Caco-2 (cell line): ENCODE results near the gene SIX3. TPM values are rescaled to one million over a fixed set of nuclear protein-coding genes. Genes with fewer than 3 reads are reported as not detected.

ENCODE experiments used
- BruUV-seq: library from RNA; stranded (reverse); fragments of 400-500 nt; replicated peaks from 2 replicates; lab custom pipeline; 2021; lab: Mats Ljungman, UMichigan
- CTCF ChIA-PET: fragments of 300-600 bp; sonication (Branson Sonifier 250); formaldehyde crosslinking; loops from one replicate; lab custom pipeline; 2022; ENCODE audit warnings: antibody characterized with exemption; lab: Charles Lee
- POLR2A ChIA-PET: fragments of 300-600 bp; sonication (Branson Sonifier 250); formaldehyde crosslinking; loops from one replicate; lab custom pipeline; 2022; ENCODE audit warnings: antibody characterized with exemption; lab: Charles Lee
- DNase-seq, 2 experiments: peaks; one replicate each; pipeline versions ENCODE4 v3.0.0 to v3.0.0-alpha.2; 2020 to 2022
- H3K27me3 ChIP-seq: replicated peaks from 2 replicates; pipeline ENCODE4 v1.6.0; 2011; ENCODE audit warnings: low read length; ENCODE audit not compliant: control insufficient read depth, insufficient read depth
- H3K36me3 ChIP-seq: 2 replicates; pipeline ENCODE4 v1.5.1; 2011; ENCODE audit warnings: low read length; ENCODE audit not compliant: control insufficient read depth, insufficient read depth
- H3K4me1 ChIP-seq: fragments of 250-450 bp; sonication (Bioruptor Pico); 2 replicates; pipeline ENCODE4 v1.5.1; 2020; ENCODE audit warnings: mild to moderate bottlenecking
- H3K4me3 ChIP-seq: 2 replicates; pipeline ENCODE4 v1.5.1; 2011; ENCODE audit warnings: low read depth, mild to moderate bottlenecking, control low read depth, low read length
- H3K9me3 ChIP-seq: fragments of 250-450 bp; sonication (Bioruptor Pico); 2 replicates; pipeline ENCODE4 v1.5.1; 2020; ENCODE audit warnings: mild to moderate bottlenecking, moderate library complexity
- H3K27ac Mint-ChIP-seq: one replicate; pipeline ENCODE4 v1.8.0; 2022; ENCODE audit warnings: mixed read lengths; ENCODE audit not compliant: unreplicated experiment
- H3K27me3 Mint-ChIP-seq: one replicate; pipeline ENCODE4 v1.8.0; 2022; ENCODE audit warnings: mixed read lengths; ENCODE audit not compliant: insufficient read depth, unreplicated experiment
- H3K36me3 Mint-ChIP-seq: one replicate; pipeline ENCODE4 v1.8.0; 2022; ENCODE audit warnings: mild to moderate bottlenecking, mixed read lengths; ENCODE audit not compliant: insufficient read depth, unreplicated experiment
- H3K4me1 Mint-ChIP-seq: one replicate; pipeline ENCODE4 v1.8.0; 2022; ENCODE audit warnings: low read depth, mixed read lengths; ENCODE audit not compliant: unreplicated experiment
- H3K4me3 Mint-ChIP-seq: one replicate; pipeline ENCODE4 v1.8.0; 2022; ENCODE audit warnings: mild to moderate bottlenecking, moderate library complexity, mixed read lengths; ENCODE audit not compliant: unreplicated experiment
- H3K9me3 Mint-ChIP-seq: one replicate; pipeline ENCODE4 v1.8.0; 2022; ENCODE audit warnings: mixed read lengths; ENCODE audit not compliant: unreplicated experiment
- intact Hi-C: fragments of 100-400 bp; cut with micrococcal nuclease; formaldehyde crosslinking; loops from one replicate; pipeline ENCODE4 v1.10.0; 2022; ENCODE audit not compliant: unreplicated experiment
- total RNA-seq: library from RNA; stranded (reverse); gene quantifications from 2 replicates; pipeline ENCODE4 v1.2.3, GENCODE V29; 2022
- TF ChIP-seq, protein P1 (sequence below), 2 experiments: fragments of 200-600 bp in 1 of 2; IDR thresholded peaks; 1 replicate in 1 of 2; 2 replicates in 1 of 2; pipeline versions ENCODE4 v1.5.1 to v1.8.0; 2011 to 2022; ENCODE audit warnings: antibody characterized with exemption in 1 of 2, control low read depth in 1 of 2, inconsistent platforms in 1 of 2, low read depth in 1 of 2, low read length in 1 of 2, mild to moderate bottlenecking in 1 of 2, moderate library complexity in 1 of 2; ENCODE audit not compliant: insufficient read depth in 1 of 2, severe bottlenecking in 1 of 2, unreplicated experiment in 1 of 2

The SIX3 gene
- total RNA-seq, 1 experiment from 2014 or later, result not detected

DNA sequence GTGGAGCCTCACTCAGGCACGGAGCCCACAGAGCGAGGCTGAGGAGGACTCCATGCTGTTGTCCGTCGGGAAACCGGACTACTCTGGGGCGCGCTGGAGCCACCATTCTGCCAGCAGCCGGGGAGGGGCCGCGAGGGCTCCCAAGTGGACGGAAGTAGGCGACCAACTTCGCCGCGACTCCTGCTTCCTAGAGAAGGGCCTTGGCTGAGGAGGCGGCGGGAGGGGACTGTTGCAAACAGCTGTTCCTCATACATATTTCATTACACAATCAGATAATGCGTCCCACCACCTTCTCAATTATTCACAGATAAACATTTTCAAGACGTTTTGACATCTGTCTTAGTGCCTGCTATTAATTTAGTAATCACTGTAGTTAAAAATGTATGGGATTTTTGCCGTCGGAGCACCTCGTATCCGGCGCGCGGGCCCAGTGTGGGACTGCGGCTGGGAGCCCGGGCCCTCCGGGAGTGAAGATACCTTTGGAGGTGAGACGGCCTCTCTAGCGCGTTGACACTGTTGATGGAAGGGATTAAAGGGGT lies 11.7 kb upstream of the SIX3 start:
- BruUV-seq, result no TSS peak
- H3K36me3 ChIP-seq, result no peaks in the 10 kb centered on the region
- ChIA-PET POLR2A (no interaction called here), CTCF (no interaction called here)
- Mint-ChIP-seq H3K4me3 (no peak overlapping the region), H3K27ac (no peak overlapping the region), H3K4me1 (no peaks in the 10 kb centered on the region), H3K36me3 (no peaks in the 10 kb centered on the region), H3K27me3 (peaks cover 9% of the 10 kb centered on the region), H3K9me3 (no peaks in the 10 kb centered on the region)
- TF ChIP-seq, protein P1, sequence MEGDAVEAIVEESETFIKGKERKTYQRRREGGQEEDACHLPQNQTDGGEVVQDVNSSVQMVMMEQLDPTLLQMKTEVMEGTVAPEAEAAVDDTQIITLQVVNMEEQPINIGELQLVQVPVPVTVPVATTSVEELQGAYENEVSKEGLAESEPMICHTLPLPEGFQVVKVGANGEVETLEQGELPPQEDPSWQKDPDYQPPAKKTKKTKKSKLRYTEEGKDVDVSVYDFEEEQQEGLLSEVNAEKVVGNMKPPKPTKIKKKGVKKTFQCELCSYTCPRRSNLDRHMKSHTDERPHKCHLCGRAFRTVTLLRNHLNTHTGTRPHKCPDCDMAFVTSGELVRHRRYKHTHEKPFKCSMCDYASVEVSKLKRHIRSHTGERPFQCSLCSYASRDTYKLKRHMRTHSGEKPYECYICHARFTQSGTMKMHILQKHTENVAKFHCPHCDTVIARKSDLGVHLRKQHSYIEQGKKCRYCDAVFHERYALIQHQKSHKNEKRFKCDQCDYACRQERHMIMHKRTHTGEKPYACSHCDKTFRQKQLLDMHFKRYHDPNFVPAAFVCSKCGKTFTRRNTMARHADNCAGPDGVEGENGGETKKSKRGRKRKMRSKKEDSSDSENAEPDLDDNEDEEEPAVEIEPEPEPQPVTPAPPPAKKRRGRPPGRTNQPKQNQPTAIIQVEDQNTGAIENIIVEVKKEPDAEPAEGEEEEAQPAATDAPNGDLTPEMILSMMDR (IDR thresholded peaks at IDR 0.05; ENCODE audit: insufficient read depth in 1 of 2, low read depth in 1 of 2, low read length in 1 of 2, severe bottlenecking in 1 of 2, unreplicated experiment in 1 of 2), result no peak
- H3K27me3 ChIP-seq, result no peaks in the 10 kb centered on the region; the same call in 1 of the 2 replicates
- H3K9me3 ChIP-seq, result no peaks in the 10 kb centered on the region
- no peak overlapping the region for H3K4me3 ChIP-seq
- H3K4me1 ChIP-seq, result 0 out of 2 replicates have a peak, but pooled peaks cover under 1% of the 10 kb centered on the region
- intact Hi-C loops, result no loop called here
- no peak for DNase-seq

DNA sequence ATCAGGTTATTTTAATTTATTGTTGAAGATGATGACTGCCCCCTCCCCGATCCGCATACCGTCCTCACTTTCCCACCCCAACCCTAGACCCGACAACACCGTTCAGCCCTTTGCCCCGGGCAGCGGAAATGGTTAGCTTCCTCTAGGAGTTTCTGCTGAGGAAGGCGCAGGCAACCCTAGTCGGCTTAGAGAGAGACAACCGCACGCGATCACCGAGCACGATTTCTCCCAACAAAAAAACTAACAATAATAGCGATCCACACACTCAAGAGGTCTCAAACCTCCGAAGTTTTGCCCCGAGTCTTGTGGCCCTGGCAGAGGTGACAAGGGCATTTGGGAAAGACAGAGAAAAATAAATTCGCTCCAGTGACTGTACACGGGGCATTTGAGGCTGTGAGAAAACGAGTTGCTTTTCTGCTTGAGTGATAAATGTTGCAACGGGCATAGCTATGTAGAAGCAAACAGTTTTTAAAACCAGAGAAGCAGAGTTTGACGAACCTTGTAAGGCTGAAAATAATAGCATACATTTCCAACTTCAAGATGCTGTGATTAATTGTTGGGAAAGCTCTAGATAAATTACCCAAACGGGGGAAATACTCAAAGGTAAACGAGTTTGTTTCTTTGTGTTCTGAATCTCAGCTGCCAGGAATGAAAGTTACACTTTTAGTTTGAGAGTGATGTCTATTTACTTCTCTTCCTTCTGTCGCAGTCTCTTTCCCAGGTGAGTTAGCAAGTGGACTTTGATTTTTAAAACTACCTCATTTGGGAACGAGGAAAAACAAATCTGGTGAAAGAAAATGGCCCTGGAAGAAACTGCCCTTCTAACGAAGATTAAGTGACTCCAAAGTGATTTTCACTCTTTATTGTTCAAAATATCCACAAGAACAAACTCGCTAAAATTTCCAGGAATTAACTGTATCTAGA lies 11.0 kb upstream of the SIX3 start:
- POLR2A ChIA-PET, result no interaction called here
- H3K4me3 ChIP-seq, result no peak overlapping the region
- intact Hi-C loops, result no loop called here
- no peaks in the 10 kb centered on the region for H3K36me3 ChIP-seq
- Mint-ChIP-seq H3K4me3 (no peak overlapping the region), H3K27ac (no peak overlapping the region), H3K27me3 (peaks cover 7% of the 10 kb centered on the region), H3K9me3 (no peaks in the 10 kb centered on the region), H3K36me3 (no peaks in the 10 kb centered on the region), H3K4me1 (no peaks in the 10 kb centered on the region)
- peak in 1 of 2 experiments; percentile 12 for DNase-seq
- H3K27me3 ChIP-seq, result no peaks in the 10 kb centered on the region; the same call in 1 of the 2 replicates
- BruUV-seq, result no TSS peak
- H3K9me3 ChIP-seq, result no peaks in the 10 kb centered on the region
- CTCF ChIA-PET, result no interaction called here
- H3K4me1 ChIP-seq, result 0 out of 2 replicates have a peak, but pooled peaks cover 3% of the 10 kb centered on the region
- TF ChIP-seq, protein P1 (IDR thresholded peaks at IDR 0.05; ENCODE audit: insufficient read depth in 1 of 2, low read depth in 1 of 2, low read length in 1 of 2, severe bottlenecking in 1 of 2, unreplicated experiment in 1 of 2), result no peak

DNA sequence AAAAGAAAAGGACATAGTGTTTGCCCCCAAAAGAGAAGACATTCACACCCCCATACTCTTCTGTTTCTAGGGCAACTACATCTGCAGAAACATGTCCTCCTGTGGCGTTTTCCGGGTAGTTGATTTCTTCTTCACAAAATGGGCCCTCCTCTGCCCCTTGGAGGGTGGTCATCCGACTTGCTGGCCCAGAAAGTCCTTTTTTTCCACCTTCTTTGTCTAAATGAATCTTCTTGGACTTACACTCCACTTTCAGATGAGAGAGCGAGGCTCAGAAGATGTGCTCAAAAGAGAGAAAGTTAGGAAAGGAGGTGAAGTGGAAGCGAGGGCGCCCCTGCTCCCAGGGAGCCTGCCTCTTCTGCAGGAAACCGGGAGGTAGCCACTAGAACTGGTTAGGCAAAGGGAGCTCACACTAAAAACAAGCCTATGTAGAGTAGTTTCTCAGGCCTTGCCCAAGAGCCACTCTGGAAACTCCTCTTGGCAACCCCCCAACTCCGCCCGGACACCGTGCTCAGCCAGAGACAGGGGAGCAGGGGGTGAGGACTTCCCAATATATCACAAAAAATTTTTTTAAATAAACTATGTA lies 10.2 kb upstream of the SIX3 start:
- TF ChIP-seq, protein P1 (IDR thresholded peaks at IDR 0.05; ENCODE audit: insufficient read depth in 1 of 2, low read depth in 1 of 2, low read length in 1 of 2, severe bottlenecking in 1 of 2, unreplicated experiment in 1 of 2), result no peak
- BruUV-seq, result no TSS peak
- Mint-ChIP-seq H3K27me3 (peaks cover 10% of the 10 kb centered on the region), H3K36me3 (no peaks in the 10 kb centered on the region), H3K4me3 (no peak overlapping the region), H3K4me1 (no peaks in the 10 kb centered on the region), H3K27ac (no peak overlapping the region), H3K9me3 (no peaks in the 10 kb centered on the region)
- Histone ChIP-seq H3K9me3 (no peaks in the 10 kb centered on the region), H3K4me3 (no peak overlapping the region), H3K36me3 (no peaks in the 10 kb centered on the region), H3K4me1 (0 out of 2 replicates have a peak, but pooled peaks cover 3% of the 10 kb centered on the region), H3K27me3 (no peaks in the 10 kb centered on the region; the same call in none of the 2 replicates)
- ChIA-PET CTCF (no interaction called here), POLR2A (no interaction called here)
- intact Hi-C loops, result no loop called here
- DNase-seq, result peak in 1 of 2 experiments; percentile 13
